ENCODE results near the gene RBP3.

DNA sequence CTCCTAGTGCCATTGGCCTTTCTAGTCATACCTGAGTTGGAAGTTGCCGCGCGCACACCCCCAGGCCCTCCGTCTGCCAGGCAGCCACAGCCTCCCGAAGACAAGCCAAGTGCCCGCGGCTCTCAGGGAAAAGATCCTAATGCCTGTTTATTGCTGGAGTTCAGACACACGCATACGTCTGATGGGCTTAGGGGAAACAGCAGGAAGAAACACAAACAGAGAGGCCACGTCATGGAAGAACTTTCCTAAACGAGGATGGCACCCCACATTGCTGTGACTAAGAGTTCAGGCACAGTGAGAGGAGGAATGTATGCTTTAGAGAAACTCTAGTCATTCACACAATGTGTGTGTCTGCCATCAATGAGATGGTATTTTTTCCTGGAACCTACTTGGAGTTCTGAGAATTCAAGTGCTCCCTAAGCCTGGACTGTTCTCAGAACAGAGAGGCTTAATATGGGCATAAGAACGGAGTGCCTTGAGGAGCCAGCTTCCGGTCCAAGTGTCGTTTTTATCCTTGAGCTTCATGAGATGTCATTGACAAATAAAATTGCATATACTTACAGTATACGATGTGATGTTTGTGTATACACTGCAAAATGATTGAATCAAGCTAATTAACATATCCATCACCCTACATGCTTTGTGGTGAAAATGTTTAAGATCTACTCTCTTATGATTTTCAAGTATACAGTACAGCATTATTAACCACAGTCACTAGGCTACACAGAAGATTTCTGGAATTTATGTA is 11.6 kb upstream of the RBP3 start:
- TF ChIP-seq CTCF (IDR thresholded peaks at IDR 0.05; ENCODE audit: low read length) (no peak), EZH2 (optimal IDR thresholded peaks at IDR 0.05; ENCODE audit: low read depth, low read length) (no peak), EZH2phosphoT487 (IDR thresholded peaks at IDR 0.05; ENCODE audit: low read length) (no peak)
